GM12878 (cell line): ENCODE results near the gene IL10RA.

Experiments
- BHLHE40 ChIP-seq, 2 experiments: fragments of 450-650 bp in 1 of 2; IDR thresholded peaks; 2 replicates each; pipeline ENCODE4 v1.6.1; 2011 to 2017; ENCODE audit warnings: low read depth in 2 of 2, borderline replicate concordance in 1 of 2, improper control_type of control experiment in 1 of 2, low read length in 1 of 2, mild to moderate bottlenecking in 1 of 2
- CHD4 ChIP-seq: fragments of 200-600 bp; sonication (generic); IDR thresholded peaks from 2 replicates; pipeline ENCODE4 v1.6.1; 2016; ENCODE audit warnings: mild to moderate bottlenecking
- CTCF ChIP-seq, 3 experiments: IDR thresholded peaks in 2 of 3; conservative IDR thresholded peaks in 1 of 3; 2 replicates each; pipeline ENCODE4 v1.5.1; 2011; ENCODE audit warnings: low read depth in 3 of 3, low read length in 3 of 3, mild to moderate bottlenecking in 3 of 3, control low read depth in 2 of 3, moderate library complexity in 2 of 3, inconsistent platforms in 1 of 3, mixed read lengths in 1 of 3; ENCODE audit not compliant: control insufficient read depth in 2 of 3, insufficient read depth in 1 of 3; ENCODE audit errors: extremely low read depth in 1 of 3
- EED ChIP-seq: sonication (generic); IDR thresholded peaks from 2 replicates; pipeline ENCODE4 v1.6.1; 2016; ENCODE audit warnings: antibody characterized with exemption, low read depth
- POLR2AphosphoS5 ChIP-seq: IDR thresholded peaks from 2 replicates; pipeline ENCODE4 v1.6.1; 2011; ENCODE audit warnings: mild to moderate bottlenecking, low read length, inconsistent platforms
- SMAD1 ChIP-seq: fragments of 450-650 bp; IDR thresholded peaks from 2 replicates; pipeline ENCODE4 v1.6.1; 2018; ENCODE audit warnings: mild to moderate bottlenecking, low read depth; ENCODE audit not compliant: partially characterized antibody
- YY1 ChIP-seq: IDR thresholded peaks from 2 replicates; pipeline ENCODE4 v1.6.1; 2011; ENCODE audit warnings: low read depth, mild to moderate bottlenecking, low read length
- ZNF687 ChIP-seq: fragments of 450-650 bp; IDR thresholded peaks from 2 replicates; pipeline ENCODE4 v1.6.1; 2017; ENCODE audit warnings: mild to moderate bottlenecking, moderate library complexity

GRCh38 chr11:118042796-118043195 lies 56.6 kb downstream of the IL10RA start:
- TF ChIP-seq CHD4 (no peak), EED (no peak), SMAD1 (no peak), BHLHE40 (IDR thresholded peaks at IDR 0.05; ENCODE audit: borderline replicate concordance in 1 of 2, low read depth in 2 of 2, low read length in 1 of 2) (no peak), YY1 (no peak), ZNF687 (no peak), CTCF (IDR thresholded peaks at IDR 0.05 in 2 of 3, conservative IDR thresholded peaks at IDR 0.05 in 1 of 3; ENCODE audit: control insufficient read depth in 2 of 3, extremely low read depth in 1 of 3, insufficient read depth in 1 of 3, low read depth in 3 of 3, low read length in 3 of 3) (no peak), POLR2AphosphoS5 (no peak)
